Fibroblast of the aortic adventitia (primary cell): ENCODE measurements around the gene TRIM72. TPM values are rescaled to one million over a fixed set of nuclear protein-coding genes. Genes with fewer than 3 reads are reported as not detected.

ENCODE experiments used
- DNase-seq: peaks from one replicate; pipeline ENCODE4 v3.0.0-alpha.2; 2010; ENCODE audit warnings: low read depth
- H3K4me3 ChIP-seq: 2 replicates; pipeline ENCODE4 v1.5.1; 2011; ENCODE audit warnings: low read depth, mild to moderate bottlenecking, control low read depth, low read length, moderate library complexity
- total RNA-seq: library from RNA; depleted of rRNA; stranded (reverse); fragments of >200 nt; gene quantifications from 2 replicates; pipeline ENCODE4 v1.2.3, GENCODE V29; 2012; ENCODE audit warnings: low replicate concordance
- TF ChIP-seq, protein P1 (sequence below): IDR thresholded peaks from 2 replicates; pipeline ENCODE4 v1.5.1; 2011; ENCODE audit warnings: mild to moderate bottlenecking, low read length, control low read depth, inconsistent platforms; ENCODE audit not compliant: insufficient read depth

TRIM72 gene
- total RNA-seq, 1 donor = not detected

DNA sequence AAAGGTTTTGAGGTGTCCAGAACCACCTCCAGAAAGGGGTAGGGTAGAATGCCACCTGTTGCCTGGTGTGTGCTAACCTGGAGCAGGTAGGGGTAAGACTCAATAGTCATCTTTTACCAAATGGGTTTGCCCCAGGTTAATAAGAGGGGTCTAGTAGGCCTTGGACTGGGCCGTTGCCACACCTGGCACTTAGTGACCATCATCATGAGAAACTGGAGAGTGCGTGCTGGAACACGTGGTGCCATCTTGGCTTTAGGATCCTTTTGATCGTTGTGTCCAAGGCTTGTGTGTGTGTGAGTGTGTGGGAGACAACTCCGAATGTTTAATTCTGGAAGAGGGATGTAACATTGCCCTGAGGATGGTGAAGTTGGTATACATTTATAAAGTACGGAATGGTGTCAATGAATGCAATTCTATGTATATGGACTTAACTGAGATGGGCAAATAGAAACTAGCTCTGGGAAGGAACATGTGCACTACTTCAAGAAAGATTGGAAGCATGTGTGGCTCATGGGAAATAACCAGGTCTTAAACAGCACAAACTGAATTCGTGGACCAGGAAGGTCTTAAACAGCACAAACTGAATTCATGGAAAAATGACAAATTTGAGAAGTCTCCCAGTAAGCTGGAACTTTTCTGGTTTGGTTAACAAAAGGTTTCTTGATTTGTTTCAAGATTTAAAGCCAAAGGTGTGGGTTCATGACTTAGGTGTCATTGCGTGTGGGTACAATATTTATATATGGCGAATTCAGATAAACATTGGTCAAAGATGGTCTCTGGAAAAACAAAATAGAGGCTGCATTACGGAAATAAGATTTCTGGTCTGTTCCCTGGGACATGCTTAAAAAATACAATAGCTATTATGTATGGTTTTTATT lies 26.8 kb upstream of the TRIM72 start:
- TF ChIP-seq, protein P1, sequence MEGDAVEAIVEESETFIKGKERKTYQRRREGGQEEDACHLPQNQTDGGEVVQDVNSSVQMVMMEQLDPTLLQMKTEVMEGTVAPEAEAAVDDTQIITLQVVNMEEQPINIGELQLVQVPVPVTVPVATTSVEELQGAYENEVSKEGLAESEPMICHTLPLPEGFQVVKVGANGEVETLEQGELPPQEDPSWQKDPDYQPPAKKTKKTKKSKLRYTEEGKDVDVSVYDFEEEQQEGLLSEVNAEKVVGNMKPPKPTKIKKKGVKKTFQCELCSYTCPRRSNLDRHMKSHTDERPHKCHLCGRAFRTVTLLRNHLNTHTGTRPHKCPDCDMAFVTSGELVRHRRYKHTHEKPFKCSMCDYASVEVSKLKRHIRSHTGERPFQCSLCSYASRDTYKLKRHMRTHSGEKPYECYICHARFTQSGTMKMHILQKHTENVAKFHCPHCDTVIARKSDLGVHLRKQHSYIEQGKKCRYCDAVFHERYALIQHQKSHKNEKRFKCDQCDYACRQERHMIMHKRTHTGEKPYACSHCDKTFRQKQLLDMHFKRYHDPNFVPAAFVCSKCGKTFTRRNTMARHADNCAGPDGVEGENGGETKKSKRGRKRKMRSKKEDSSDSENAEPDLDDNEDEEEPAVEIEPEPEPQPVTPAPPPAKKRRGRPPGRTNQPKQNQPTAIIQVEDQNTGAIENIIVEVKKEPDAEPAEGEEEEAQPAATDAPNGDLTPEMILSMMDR = no peak
- H3K4me3 ChIP-seq = no peak overlapping the region
- no peak for DNase-seq

DNA sequence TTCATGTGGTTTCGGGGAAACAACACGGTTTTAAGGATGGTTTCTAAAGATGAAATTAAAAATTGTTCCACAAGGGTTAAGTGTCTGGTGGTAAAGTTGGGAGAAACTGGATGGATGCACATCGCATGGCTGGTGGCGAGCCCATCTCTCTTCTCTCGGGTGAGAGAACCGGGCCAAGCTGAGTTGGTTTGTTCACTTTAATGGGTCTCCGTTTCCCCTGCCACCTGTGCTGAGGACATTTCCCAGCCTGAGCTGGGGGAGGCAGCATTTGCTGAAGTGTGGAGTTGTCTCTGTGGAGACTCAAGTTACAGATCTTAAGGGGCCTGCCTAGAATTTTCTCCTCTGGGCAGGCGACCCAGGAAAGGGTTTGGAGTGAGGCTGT lies 26.1 kb upstream of the TRIM72 start:
- TF ChIP-seq, protein P1 = no peak
- H3K4me3 ChIP-seq = no peak overlapping the region
- no peak for DNase-seq

DNA sequence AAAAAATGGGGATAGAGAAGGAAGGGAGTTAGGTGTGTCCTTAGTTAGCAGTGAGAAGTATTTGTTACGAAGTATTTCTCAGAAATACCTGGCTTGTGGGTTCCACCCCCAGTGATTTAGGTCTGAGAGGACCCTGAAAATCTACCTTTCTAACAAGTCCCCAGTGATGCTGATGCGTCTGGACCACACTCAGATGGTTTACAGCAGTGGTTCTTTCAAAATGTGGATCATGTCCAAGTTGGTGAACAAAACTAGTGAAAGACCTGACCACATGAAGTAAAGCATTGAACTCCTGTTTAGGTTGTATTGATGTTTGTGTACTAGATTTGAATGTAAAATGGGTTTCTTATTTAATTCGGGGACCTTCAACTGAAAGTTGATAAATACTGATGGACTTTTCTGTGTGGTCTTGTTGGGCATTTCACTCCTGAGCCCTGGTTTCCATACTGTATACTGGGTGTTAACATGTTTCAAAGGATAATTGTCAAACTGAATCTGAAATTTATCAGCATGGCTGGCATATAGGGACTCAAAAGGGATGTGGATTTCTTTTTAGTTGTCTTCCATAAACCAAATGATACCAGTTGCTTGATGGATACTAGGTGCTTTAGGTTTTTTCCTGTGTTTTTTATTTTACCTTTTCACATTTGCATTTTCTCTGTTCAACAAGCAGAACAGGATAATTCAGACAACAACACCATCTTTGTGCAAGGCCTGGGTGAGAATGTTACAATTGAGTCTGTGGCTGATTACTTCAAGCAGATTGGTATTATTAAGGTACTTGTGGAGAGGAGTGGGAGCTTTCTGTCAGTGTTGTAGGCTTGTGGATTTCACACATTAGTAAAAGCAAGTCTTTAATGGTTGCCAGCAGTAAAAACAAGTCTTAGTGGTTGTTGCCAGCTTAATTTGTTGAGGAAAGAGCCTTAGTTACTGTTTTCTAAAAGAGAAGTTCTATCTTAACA lies 25.2 kb upstream of the TRIM72 start:
- no peak overlapping the region for H3K4me3 ChIP-seq
- TF ChIP-seq, protein P1 = no peak

DNA sequence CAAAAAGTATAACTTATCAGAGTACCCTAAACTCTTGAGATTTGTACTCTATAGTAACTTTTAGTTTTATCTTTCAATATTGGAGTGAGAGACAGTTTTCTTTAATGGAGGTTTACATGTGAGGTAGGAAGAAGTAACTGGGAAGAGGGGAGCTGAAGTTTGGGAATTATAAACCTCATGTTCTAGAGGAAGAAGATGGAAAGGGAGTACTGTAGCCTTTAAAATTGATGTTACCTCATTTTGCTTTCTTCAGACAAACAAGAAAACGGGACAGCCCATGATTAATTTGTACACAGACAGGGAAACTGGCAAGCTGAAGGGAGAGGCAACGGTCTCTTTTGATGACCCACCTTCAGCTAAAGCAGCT lies 24.5 kb upstream of the TRIM72 start:
- TF ChIP-seq, protein P1 = no peak
- no peak overlapping the region for H3K4me3 ChIP-seq
- no peak for DNase-seq

More for the DNA sequence above, 25.2 kb upstream of the TRIM72 start:
- no peak for DNase-seq

DNA sequence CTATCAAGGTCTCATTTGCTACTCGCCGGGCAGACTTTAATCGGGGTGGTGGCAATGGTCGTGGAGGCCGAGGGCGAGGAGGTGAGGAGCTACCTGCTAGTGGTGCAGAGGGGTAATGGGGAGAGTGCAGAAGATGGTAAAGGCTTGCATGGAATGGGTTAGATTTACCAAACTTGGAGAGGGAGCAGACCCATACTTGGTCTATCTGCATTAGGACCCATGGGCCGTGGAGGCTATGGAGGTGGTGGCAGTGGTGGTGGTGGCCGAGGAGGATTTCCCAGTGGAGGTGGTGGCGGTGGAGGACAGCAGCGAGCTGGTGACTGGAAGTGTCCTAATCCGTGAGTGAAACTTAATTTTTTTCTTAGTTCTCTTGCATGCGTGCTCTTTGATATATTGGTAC lies 23.9 kb upstream of the TRIM72 start:
- H3K4me3 ChIP-seq = no peak overlapping the region
- no peak for DNase-seq
- TF ChIP-seq, protein P1 = no peak

DNA sequence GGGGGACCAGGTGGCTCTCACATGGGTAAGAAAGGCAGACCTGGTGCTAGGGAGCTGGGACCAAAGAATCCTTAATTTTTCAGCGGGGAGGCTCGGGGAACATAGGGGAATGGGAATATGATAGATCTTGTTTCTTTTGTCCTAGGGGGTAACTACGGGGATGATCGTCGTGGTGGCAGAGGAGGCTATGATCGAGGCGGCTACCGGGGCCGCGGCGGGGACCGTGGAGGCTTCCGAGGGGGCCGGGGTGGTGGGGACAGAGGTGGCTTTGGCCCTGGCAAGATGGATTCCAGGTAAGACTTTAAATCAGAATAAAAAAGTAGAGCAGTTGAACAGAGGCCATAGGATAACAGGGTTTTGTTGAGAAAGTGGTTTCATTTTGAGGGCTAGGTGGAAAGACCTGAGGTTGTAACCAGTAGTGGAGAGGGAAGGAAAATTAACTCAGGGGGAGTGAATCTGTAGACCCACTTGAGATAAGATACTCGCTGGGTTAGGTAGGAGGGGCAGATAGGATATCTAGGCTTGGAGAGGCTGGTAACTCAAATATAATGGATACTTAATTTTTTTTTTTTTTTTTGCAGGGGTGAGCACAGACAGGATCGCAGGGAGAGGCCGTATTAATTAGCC lies 23.0 kb upstream of the TRIM72 start:
- no peak for DNase-seq
- H3K4me3 ChIP-seq = no peak overlapping the region
- TF ChIP-seq, protein P1 = no peak
